Stimulated activated CD8-positive, alpha-beta memory T cell treated with anti-CD3 and anti-CD28 coated beads, Interleukin-12 subunit alpha, Interleukin-12 subunit beta, amount 100 ng/mL, for 24 hours (primary cell): ENCODE results near the gene KCNB1.
"Not testable (repeated sequence)": the region's sequence is repeated elsewhere in the genome, so short reads cannot be mapped to it uniquely, and the experiment has no call there.

Source experiments
- DNase-seq: peaks from one replicate; pipeline ENCODE4 v3.0.0-alpha.2; 2020; ENCODE audit errors: extremely low read depth

KCNB1 gene

DNA sequence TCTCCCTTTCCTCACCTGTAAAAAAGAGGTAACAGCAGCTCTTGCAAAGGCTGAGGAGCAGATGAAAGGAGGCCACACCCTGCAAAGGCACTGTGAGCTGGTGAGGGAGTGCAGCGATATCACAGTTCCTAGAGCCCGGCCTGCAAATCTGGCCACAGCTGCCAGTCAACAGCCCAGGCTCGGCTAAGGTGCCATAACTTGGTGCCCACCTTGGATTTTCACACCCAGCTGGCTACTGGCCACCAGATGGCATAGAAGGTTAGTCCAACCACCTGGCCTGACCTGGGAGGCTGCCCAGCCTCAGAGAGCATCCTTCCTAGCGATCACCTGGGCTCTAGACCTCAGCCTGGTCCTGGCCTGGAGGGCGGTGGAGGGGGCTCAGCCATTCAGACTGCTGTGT, 46.8 kb downstream of the KCNB1 start:
- no peak for DNase-seq

DNA sequence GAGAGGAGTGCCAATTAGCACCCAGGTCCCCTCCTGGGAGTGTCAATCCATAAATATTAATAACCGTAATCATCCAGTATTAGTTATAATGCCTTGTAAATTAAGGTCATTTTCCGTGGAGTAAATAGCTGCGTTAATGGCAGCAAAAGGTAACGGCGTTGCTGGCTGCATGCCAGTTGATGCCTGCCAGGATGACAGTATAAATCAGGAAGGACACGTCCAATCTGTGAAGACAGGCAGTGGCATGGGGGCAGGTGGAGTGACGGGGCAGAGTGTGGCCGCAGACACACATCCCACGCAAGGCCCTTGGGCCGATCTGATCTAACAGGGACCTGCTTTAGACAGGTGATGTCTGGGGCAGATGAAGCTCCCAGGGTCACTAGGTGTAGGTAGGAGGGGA, 49.1 kb downstream of the KCNB1 start:
- DNase-seq: no peak

DNA sequence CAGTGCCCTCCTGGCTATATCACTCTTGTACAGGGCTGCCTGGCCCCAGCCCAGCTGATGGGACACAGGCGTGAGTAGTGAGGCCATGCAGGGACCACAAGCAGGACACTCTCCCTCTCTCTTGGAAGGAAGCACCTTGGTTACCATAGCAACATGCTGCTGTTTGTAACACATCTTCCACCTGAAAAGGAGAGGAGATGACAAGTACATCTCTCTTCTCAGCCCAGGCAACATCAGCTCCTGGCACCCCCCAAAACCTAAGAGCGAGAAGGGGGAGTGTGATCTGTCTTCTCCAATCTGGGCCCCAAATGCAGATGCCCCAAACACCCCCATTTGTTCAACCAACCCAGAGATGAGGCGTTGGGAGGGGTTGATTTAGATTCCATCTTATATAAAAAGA, 49.9 kb downstream of the KCNB1 start:
- DNase-seq: no peak

GRCh38 chr20:49431329-49431728, 51.1 kb downstream of the KCNB1 start:
- no peak for DNase-seq

- no peak for DNase-seq
These were observed 52.1 kb downstream of the KCNB1 start for GRCh38 chr20:49430320-49430719.

DNA sequence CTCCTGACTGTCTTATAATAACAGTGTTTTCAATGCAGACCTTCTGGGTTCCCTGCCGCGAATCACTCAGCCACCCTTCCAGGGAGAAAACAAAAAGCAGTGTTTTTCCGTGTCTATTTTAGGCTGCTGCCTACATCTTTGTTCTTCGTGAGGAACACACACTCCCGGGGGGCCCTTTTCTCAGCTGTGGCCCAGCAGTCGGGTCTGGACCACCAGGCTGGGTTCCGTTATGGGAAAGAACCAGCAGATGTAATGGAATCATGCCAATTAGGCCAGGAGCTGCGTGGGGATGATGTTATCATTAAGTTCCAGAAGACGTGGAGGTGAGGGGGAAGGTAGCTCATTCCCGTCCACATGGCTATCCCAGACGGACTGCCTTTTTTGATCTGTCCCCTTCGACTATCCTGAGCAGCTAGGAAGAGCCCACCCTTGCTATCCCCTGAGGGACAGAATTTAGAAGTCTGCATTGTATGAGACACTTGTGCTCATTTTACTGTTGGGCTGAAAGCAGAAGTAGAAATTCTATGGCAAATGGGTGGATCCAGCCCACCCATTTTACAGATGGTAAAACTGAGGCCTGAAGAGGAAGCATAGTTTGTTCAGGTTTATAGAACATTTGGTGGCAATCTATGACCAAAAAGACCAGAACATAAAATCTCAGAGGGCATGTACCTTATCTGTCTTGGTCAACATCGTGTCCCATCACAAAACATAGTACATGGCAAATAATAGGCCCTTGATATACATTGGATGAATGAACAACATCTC, 54.5 kb downstream of the KCNB1 start:
- no peak for DNase-seq

DNA sequence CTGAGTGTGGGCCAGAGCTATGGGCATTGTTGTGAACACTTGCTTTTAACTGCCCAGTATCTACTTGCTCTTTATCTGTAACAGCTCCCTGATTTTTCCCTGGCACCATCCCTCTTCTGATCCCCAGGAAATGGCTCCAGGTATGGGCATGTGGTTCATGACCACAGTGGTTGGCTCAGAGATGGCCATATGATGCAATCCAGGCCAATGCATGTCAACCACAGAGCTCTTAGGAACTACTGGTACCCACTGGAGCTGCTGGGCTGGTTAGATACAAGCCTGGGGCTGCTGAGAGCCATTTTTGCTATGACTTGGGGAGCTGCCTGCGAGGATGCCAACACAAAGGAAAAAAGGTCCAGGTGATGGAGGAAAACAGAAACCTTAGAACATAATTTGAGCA, 55.6 kb downstream of the KCNB1 start:
- DNase-seq: no peak

- no peak for DNase-seq
These were observed 56.1 kb downstream of the KCNB1 start for GRCh38 chr20:49426395-49426794.

GRCh38 chr20:49424536-49424935, 57.9 kb downstream of the KCNB1 start:
- no peak for DNase-seq

DNA sequence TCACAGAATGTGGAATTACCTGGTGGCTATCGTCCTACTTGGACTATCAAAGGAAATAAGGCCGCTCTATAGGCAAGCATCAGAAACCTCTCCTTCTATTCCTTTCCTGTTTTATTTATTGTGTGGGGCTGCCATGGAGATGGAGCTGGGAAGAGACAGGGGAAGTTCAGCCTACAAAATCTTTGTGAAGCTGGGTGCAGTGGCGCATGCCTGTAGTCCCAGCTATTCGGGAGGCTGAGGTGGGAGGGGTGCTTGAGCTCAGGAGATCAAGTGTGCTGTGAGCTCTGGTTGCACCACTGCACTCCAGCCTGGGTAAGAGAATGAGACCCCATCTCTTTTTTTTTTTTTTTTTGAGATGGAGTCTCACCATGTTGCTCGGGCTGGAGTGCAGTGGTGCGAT, 60.3 kb downstream of the KCNB1 start:
- no peak for DNase-seq

GRCh38 chr20:49420811-49421295, 61.6 kb downstream of the KCNB1 start:
- DNase-seq: no peak

GRCh38 chr20:49420292-49420691, 62.2 kb downstream of the KCNB1 start:
- DNase-seq: no peak

DNA sequence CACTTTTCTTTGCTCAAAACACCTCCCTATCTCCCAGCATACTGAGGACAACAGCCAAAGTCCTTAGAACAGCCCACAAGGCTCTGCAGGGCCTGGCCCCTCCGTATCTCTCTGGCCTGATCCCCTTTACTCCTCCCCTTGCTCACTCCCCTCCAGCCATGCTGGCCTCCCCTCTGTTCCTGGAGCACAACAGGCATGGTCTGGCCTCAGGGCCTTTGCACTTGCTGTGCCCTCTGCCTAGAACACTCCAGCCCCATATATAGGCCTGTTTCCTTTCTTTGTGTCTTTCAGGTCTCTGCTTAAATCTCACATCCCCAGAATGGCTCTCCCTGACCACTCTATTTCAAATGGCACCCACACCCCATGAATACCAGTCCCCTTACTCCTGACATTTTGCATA, 62.7 kb downstream of the KCNB1 start:
- no peak for DNase-seq

DNA sequence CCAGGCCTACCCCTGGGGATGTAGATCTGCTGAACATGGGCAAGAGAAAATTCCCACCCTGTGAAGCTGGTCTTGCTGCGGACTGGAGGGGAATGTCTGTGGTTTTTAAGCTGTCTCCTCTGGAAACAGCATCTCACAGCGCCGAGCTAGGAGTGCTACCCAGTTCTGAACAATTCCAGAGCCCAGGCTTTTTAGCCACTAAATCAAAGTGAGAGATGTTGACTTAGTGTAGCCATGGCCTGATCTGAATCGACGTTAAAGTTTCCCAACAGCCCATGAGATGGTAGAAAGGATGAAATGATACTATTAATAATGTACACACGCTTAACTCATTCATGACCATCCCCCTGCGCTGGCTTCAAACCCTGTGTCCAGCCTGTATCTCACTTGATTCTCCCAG, 63.7 kb downstream of the KCNB1 start:
- DNase-seq: no peak

- no peak for DNase-seq
These were observed 64.5 kb downstream of the KCNB1 start for GRCh38 chr20:49417843-49418555.

- no peak for DNase-seq
These were observed 66.8 kb downstream of the KCNB1 start for GRCh38 chr20:49415668-49416044.

GRCh38 chr20:49415005-49415667, 67.3 kb downstream of the KCNB1 start:
- no peak for DNase-seq

DNA sequence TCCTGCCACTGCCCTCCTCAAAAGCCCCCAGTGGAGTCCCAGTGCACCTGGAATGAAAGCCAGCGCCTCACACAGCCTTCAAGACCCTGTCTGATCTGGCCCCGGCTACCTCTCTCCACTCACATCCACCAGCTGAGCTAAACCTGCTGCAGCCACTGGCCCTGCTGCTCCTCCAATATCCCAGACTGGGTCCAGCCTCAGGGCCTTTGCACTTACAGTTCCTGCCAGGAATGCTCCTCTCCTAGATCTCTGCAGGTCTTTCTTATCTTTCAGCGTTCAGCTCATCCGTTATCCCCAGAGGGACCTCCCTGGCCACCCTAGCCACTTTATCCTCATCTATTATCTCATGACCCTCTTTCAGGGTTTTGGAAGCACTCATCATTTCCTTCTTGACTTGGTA, 68.8 kb downstream of the KCNB1 start:
- no peak for DNase-seq

DNA sequence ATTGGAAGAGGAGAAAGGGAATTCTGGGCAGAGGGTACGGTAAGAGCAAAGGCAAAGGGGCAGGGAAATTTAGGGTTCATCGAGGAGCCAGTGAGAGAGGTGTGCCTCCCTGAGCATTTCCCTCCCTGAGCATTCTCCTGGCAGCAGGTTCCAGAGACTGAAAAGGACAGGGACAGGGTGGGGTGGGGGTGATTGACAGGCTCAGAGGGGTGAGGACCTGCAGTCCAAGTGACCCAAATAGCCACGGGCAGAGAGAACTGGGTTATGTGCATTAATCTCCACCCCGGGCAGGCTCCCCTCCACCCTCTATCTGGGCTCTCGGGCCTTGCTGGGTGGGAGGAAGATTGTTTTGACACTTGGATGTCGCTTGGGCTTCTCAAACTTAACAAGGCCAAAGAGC, 69.5 kb downstream of the KCNB1 start:
- DNase-seq: no peak

GRCh38 chr20:49412254-49412653, 70.2 kb downstream of the KCNB1 start:
- no peak for DNase-seq

DNA sequence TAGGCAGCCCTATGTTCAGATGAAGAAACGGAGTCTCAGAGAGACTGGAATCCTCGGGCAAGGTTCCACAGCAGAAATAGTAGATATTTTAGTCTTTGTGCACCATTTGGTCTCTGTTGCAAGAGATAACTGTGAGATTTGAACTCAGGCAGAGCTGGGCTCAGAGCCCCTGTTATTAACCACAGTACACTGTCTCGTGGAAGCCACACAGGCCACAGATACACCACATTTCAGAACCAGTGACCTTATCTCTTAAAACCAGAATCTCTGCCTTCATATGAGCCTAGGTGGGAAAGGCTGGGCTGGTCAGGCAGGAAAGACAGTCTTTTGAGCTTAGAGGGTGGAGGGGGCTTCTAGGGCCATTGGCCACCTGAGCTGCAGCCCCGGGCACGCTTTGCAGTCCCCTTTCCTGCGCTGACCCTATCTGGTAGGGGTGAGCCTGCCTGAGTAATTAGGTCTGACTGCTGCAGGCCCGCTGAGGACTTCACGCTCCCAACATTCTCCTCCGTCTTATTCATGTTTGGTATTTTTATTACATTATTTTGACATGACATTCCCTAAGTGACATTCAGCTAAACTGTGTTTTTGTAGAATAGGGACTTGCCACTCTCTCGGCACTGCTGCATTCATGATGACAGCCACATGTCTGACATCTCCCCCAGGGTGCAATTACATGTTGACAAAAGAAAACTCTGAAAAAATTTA, 71.1 kb downstream of the KCNB1 start:
- DNase-seq: no peak

- DNase-seq: not testable (repeated sequence)
These were observed 72.4 kb downstream of the KCNB1 start for GRCh38 chr20:49409975-49410621.
